HL-60 (cell line): ENCODE data around the gene APCDD1.

ENCODE experiments used
- DNase-seq, 2 experiments: peaks; one replicate each; pipeline ENCODE4 v3.0.0-alpha.2; 2010 to 2020; ENCODE audit warnings: low read depth in 1 of 2, low spot score in 1 of 2
- H3K27ac ChIP-seq: fragments of 250-450 bp; sonication (Bioruptor Pico); replicated peaks from 2 replicates; pipeline ENCODE4 v1.5.1; 2020; ENCODE audit warnings: mild to moderate bottlenecking, moderate library complexity
- H3K27me3 ChIP-seq: fragments of 250-450 bp; sonication (Bioruptor Pico); 2 replicates; pipeline ENCODE4 v1.5.1; 2021; ENCODE audit warnings: mild to moderate bottlenecking, moderate library complexity; ENCODE audit not compliant: insufficient read depth, poor library complexity, severe bottlenecking
- H3K4me3 ChIP-seq: replicated peaks from 2 replicates; pipeline ENCODE4 v1.5.1; 2011; ENCODE audit warnings: mild to moderate bottlenecking, control low read depth, low read length; ENCODE audit not compliant: insufficient read depth
- GABPA ChIP-seq: IDR thresholded peaks from 2 replicates; pipeline ENCODE4 v1.6.1; 2012; ENCODE audit warnings: low read depth
- POLR2AphosphoS5 ChIP-seq: IDR thresholded peaks from 2 replicates; pipeline ENCODE4 v1.6.1; 2012; ENCODE audit warnings: low read depth
- REST ChIP-seq: IDR thresholded peaks from 2 replicates; pipeline ENCODE4 v1.6.1; 2012; ENCODE audit warnings: low read depth; ENCODE audit not compliant: insufficient replicate concordance
- SPI1 ChIP-seq: IDR thresholded peaks from 2 replicates; pipeline ENCODE4 v1.6.1; 2012; ENCODE audit warnings: low read depth, mild to moderate bottlenecking, borderline replicate concordance
- TF ChIP-seq, protein P1 (sequence below): IDR thresholded peaks from one replicate; pipeline ENCODE4 v1.5.1; 2011; ENCODE audit warnings: low read length, control low read depth, inconsistent platforms; ENCODE audit not compliant: insufficient read depth

APCDD1 gene

DNA sequence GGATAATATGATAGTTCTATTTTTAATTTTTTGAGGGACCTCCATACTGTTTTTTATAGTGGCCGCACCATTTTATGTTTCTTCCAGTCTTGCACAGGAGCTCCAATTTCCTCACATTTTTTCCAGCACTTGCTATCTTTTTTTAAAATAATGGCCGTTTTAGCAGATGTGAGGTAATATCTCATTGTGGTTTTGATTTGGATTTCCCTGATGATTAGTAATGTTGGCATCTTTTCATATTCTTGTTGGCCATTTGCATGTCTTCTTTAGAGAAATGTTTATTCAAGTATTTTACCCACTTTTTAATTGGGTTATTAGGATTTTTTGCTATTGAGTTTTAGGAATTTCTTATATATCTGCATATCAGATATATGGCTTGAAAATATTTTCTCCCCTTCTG, 41.5 kb downstream of the APCDD1 start:
- no peak for TF ChIP-seq REST
- no peak for TF ChIP-seq GABPA
- TF ChIP-seq, protein P1, sequence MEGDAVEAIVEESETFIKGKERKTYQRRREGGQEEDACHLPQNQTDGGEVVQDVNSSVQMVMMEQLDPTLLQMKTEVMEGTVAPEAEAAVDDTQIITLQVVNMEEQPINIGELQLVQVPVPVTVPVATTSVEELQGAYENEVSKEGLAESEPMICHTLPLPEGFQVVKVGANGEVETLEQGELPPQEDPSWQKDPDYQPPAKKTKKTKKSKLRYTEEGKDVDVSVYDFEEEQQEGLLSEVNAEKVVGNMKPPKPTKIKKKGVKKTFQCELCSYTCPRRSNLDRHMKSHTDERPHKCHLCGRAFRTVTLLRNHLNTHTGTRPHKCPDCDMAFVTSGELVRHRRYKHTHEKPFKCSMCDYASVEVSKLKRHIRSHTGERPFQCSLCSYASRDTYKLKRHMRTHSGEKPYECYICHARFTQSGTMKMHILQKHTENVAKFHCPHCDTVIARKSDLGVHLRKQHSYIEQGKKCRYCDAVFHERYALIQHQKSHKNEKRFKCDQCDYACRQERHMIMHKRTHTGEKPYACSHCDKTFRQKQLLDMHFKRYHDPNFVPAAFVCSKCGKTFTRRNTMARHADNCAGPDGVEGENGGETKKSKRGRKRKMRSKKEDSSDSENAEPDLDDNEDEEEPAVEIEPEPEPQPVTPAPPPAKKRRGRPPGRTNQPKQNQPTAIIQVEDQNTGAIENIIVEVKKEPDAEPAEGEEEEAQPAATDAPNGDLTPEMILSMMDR: no peak
- TF ChIP-seq POLR2AphosphoS5: no peak
- TF ChIP-seq SPI1: no peak
- no peak for DNase-seq
- Histone ChIP-seq H3K27ac (no peak overlapping the region), H3K4me3 (no peak overlapping the region), H3K27me3 (no peaks in the 10 kb centered on the region)

GRCh38 chr18:10497206-10497749, 42.8 kb downstream of the APCDD1 start:
- no peak for DNase-seq
- H3K27ac ChIP-seq: no peak overlapping the region
- no peaks in the 10 kb centered on the region for H3K27me3 ChIP-seq
- no peak for TF ChIP-seq SPI1
- no peak for TF ChIP-seq POLR2AphosphoS5
- no peak for TF ChIP-seq REST
- TF ChIP-seq, protein P1: no peak
- no peak for TF ChIP-seq GABPA
- no peak overlapping the region for H3K4me3 ChIP-seq

DNA sequence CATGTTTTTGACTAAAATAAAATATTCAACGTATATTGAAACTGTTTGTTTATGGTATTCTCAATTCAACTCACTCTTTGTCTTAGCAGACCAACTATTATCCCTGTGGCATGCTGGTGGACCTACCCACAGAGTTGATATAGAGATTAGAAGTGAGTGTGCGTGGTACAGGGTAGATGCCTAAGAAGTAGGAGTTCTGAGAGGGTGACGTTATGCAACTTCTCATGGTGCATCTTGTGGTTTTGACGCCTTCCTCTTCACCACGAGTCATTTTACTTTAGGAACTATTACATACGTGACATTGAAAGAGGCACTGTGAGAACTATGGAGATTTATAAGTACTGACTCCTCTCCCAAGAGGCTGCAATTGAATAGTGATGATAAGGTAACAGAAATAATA, 44.8 kb downstream of the APCDD1 start:
- H3K4me3 ChIP-seq: no peak overlapping the region
- no peak overlapping the region for H3K27ac ChIP-seq
- peak; percentile 52 to 83 for DNase-seq
- H3K27me3 ChIP-seq: no peaks in the 10 kb centered on the region
- TF ChIP-seq REST (no peak), SPI1 (no peak; the same call in 1 of the 2 replicates)

GRCh38 chr18:10500038-10500437, 45.6 kb downstream of the APCDD1 start:
- Histone ChIP-seq H3K27ac (no peak overlapping the region), H3K27me3 (no peaks in the 10 kb centered on the region), H3K4me3 (no peak overlapping the region)
- DNase-seq: no peak
- no peak for TF ChIP-seq SPI1
- TF ChIP-seq, protein P1: no peak
- no peak for TF ChIP-seq GABPA
- no peak for TF ChIP-seq POLR2AphosphoS5
- TF ChIP-seq REST: no peak
